H1 (cell line): ENCODE measurements around the gene MLANA. TPM values are rescaled to one million over a fixed set of nuclear protein-coding genes. Genes with fewer than 3 reads are reported as not detected.

Source experiments
- CTCF ChIA-PET: fragments of 300-600 bp; sonication (Branson Sonifier 250); formaldehyde crosslinking; loops from one replicate; lab custom pipeline; 2021; ENCODE audit not compliant: partially characterized antibody; lab: Charles Lee
- POLR2A ChIA-PET: fragments of 300-600 bp; sonication (Branson Sonifier 250); formaldehyde crosslinking; loops from one replicate; lab custom pipeline; 2021; ENCODE audit warnings: inconsistent platforms; ENCODE audit not compliant: partially characterized antibody; lab: Charles Lee
- DNase-seq, 2 experiments: peaks; one replicate each; pipeline versions ENCODE4 v3.0.0 to v3.0.0-alpha.2; 2010 to 2022; ENCODE audit warnings: low spot score in 2 of 2, low read depth in 1 of 2, mixed read lengths in 1 of 2
- FAIRE-seq: peaks from 2 replicates; lab custom pipeline; 2011; peaks lifted over from hg19 to GRCh38; lab: Jason Lieb, UNC
- H2AFZ ChIP-seq: 2 replicates; pipeline ENCODE4 v1.8.1; 2012; ENCODE audit warnings: low read length, inconsistent platforms
- H2AK5ac ChIP-seq: 2 replicates; pipeline ENCODE4 v1.6.1; 2013; ENCODE audit warnings: low read depth, low read length
- H2BK120ac ChIP-seq: replicated peaks from 2 replicates; pipeline ENCODE3; 2013; ENCODE audit warnings: low read depth, low read length, inconsistent platforms
- H2BK12ac ChIP-seq: 2 replicates; pipeline ENCODE4 v1.6.1; 2013; ENCODE audit warnings: low read depth, low read length
- H2BK15ac ChIP-seq: 2 replicates; pipeline ENCODE4 v1.6.1; 2013; ENCODE audit warnings: low read length
- H2BK20ac ChIP-seq: 2 replicates; pipeline ENCODE4 v1.6.1; 2013; ENCODE audit warnings: low read length
- H2BK5ac ChIP-seq: 2 replicates; pipeline ENCODE4 v1.6.1; 2013; ENCODE audit warnings: low read depth, low read length
- H3K14ac ChIP-seq: 2 replicates; pipeline ENCODE4 v1.6.1; 2013; ENCODE audit warnings: inconsistent platforms; ENCODE audit not compliant: insufficient read length
- H3K18ac ChIP-seq: 2 replicates; pipeline ENCODE4 v1.6.1; 2013; ENCODE audit warnings: low read length; ENCODE audit errors: extremely low read depth
- H3K23ac ChIP-seq: 2 replicates; pipeline ENCODE4 v1.6.1; 2013; ENCODE audit warnings: inconsistent platforms; ENCODE audit not compliant: insufficient read length
- H3K23me2 ChIP-seq: 2 replicates; pipeline ENCODE4 v1.6.1; 2013; ENCODE audit warnings: low read depth, low read length
- H3K27ac ChIP-seq: 2 replicates; pipeline ENCODE4 v1.6.1; 2011; ENCODE audit warnings: low read depth, low read length, inconsistent platforms
- H3K27me3 ChIP-seq, 4 experiments: replicated peaks in 1 of 4; 1 replicate in 1 of 4; 2 replicates in 3 of 4; pipeline versions ENCODE4 v1.6.1 to v1.8.1; 2011 to 2013; ENCODE audit warnings: low read length in 3 of 4, mild to moderate bottlenecking in 3 of 4, inconsistent platforms in 2 of 4, mixed read lengths in 2 of 4, moderate library complexity in 1 of 4; ENCODE audit not compliant: control insufficient read depth in 3 of 4, insufficient read depth in 3 of 4; ENCODE audit errors: extremely low read depth in 1 of 4
- H3K36me3 ChIP-seq, 4 experiments: 2 replicates each; pipeline versions ENCODE4 v1.6.1 to v1.8.1; 2011 to 2013; ENCODE audit warnings: mild to moderate bottlenecking in 4 of 4, low read length in 3 of 4, moderate library complexity in 2 of 4, control low read depth in 1 of 4, inconsistent platforms in 1 of 4; ENCODE audit not compliant: insufficient read depth in 4 of 4, control insufficient read depth in 2 of 4
- H3K4ac ChIP-seq: replicated peaks from 2 replicates; pipeline ENCODE3; 2013; ENCODE audit warnings: low read length, low read depth, mixed read lengths, inconsistent platforms; ENCODE audit not compliant: insufficient read length
- H3K4me1 ChIP-seq, 4 experiments: replicated peaks in 1 of 4; 1 replicate in 1 of 4; 2 replicates in 3 of 4; pipeline versions ENCODE4 v1.6.1 to v1.8.1; 2011 to 2013; ENCODE audit warnings: low read length in 3 of 4, inconsistent platforms in 2 of 4, mixed read lengths in 1 of 4; ENCODE audit not compliant: insufficient read depth in 4 of 4, control insufficient read depth in 3 of 4
- H3K4me2 ChIP-seq, 2 experiments: 2 replicates each; pipeline versions ENCODE4 v1.6.1 to v1.8.1; 2011 to 2013; ENCODE audit warnings: low read depth in 2 of 2, low read length in 2 of 2, control low read depth in 1 of 2, inconsistent platforms in 1 of 2, mild to moderate bottlenecking in 1 of 2; ENCODE audit not compliant: insufficient read depth in 1 of 2
- H3K4me3 ChIP-seq, 4 experiments: fragments of 200-600, 300-600 bp in 1 of 4; sonication (generic), shearing (Covaris generic), sonication (Bioruptor Twin) in 1 of 4; 2 replicates each; pipeline versions ENCODE4 v1.5.1 to v1.8.1; 2011 to 2016; ENCODE audit warnings: low read length in 4 of 4, low read depth in 3 of 4, control low read depth in 2 of 4, inconsistent platforms in 2 of 4, mild to moderate bottlenecking in 2 of 4, mixed read lengths in 1 of 4, moderate library complexity in 1 of 4; ENCODE audit not compliant: insufficient read depth in 2 of 4; ENCODE audit errors: extremely low read depth in 1 of 4
- H3K56ac ChIP-seq: replicated peaks from 2 replicates; pipeline ENCODE3; 2013; ENCODE audit warnings: low read depth, mild to moderate bottlenecking, mixed read lengths, low read length, inconsistent platforms; ENCODE audit not compliant: insufficient read length
- H3K79me1 ChIP-seq: 2 replicates; pipeline ENCODE4 v1.6.1; 2013; ENCODE audit warnings: low read depth, low read length, control low read depth
- H3K79me2 ChIP-seq, 2 experiments: 2 replicates each; pipeline versions ENCODE4 v1.6.1 to v1.8.1; 2012 to 2013; ENCODE audit warnings: low read length in 2 of 2, mild to moderate bottlenecking in 2 of 2, inconsistent platforms in 1 of 2; ENCODE audit not compliant: insufficient read depth in 2 of 2, control insufficient read depth in 1 of 2
- H3K9ac ChIP-seq, 4 experiments: replicated peaks in 1 of 4; 1 replicate in 1 of 4; 2 replicates in 3 of 4; pipeline versions ENCODE4 v1.6.1 to v1.8.1; 2011 to 2013; ENCODE audit warnings: low read depth in 3 of 4, low read length in 3 of 4, control low read depth in 2 of 4, mild to moderate bottlenecking in 2 of 4, moderate library complexity in 2 of 4, inconsistent platforms in 1 of 4; ENCODE audit errors: extremely low read depth in 1 of 4
- H3K9me3 ChIP-seq, 2 experiments: 2 replicates each; pipeline versions ENCODE4 v1.6.1 to v1.8.1; 2012 to 2013; ENCODE audit warnings: mild to moderate bottlenecking in 2 of 2, moderate library complexity in 2 of 2, control low read depth in 1 of 2, inconsistent platforms in 1 of 2, low read depth in 1 of 2, low read length in 1 of 2, mixed read lengths in 1 of 2; ENCODE audit not compliant: insufficient read depth in 2 of 2
- H4K20me1 ChIP-seq, 2 experiments: replicated peaks in 1 of 2; 2 replicates each; pipeline versions ENCODE3 to v1.8.1; 2011 to 2013; ENCODE audit warnings: inconsistent platforms in 2 of 2, low read length in 2 of 2, mild to moderate bottlenecking in 1 of 2; ENCODE audit not compliant: insufficient read depth in 2 of 2, control insufficient read depth in 1 of 2
- H4K5ac ChIP-seq: 2 replicates; pipeline ENCODE4 v1.6.1; 2013; ENCODE audit warnings: low read length, low read depth, mixed read lengths, inconsistent platforms; ENCODE audit not compliant: insufficient read length
- H4K8ac ChIP-seq: 2 replicates; pipeline ENCODE4 v1.8.0; 2013; ENCODE audit warnings: mild to moderate bottlenecking, moderate library complexity, low read length, inconsistent platforms; ENCODE audit not compliant: insufficient read depth; ENCODE audit errors: extremely low read depth
- H4K91ac ChIP-seq: replicated peaks from 2 replicates; pipeline ENCODE3; 2013; ENCODE audit warnings: low read length, mixed read lengths, inconsistent platforms; ENCODE audit not compliant: insufficient read length
- CBX8 ChIP-seq: fragments of 300-800, 300-1000 bp; sonication (generic); IDR thresholded peaks from 2 replicates; pipeline ENCODE4 v1.7.1; 2016; ENCODE audit warnings: low read depth, low read length, borderline replicate concordance
- CEBPB ChIP-seq: IDR thresholded peaks from 2 replicates; pipeline ENCODE4 v1.6.1; 2012; ENCODE audit warnings: low read depth, low read length
- GABPA ChIP-seq: IDR thresholded peaks from 2 replicates; pipeline ENCODE4 v1.6.1; 2011; ENCODE audit warnings: mild to moderate bottlenecking, low read length, moderate library complexity, borderline replicate concordance; ENCODE audit not compliant: insufficient read depth
- HDAC6 ChIP-seq: IDR thresholded peaks from one replicate; pipeline ENCODE4 v1.7.1; 2012; ENCODE audit warnings: low read depth, mild to moderate bottlenecking, inconsistent platforms, low read length, moderate library complexity
- JUND ChIP-seq: IDR thresholded peaks from 2 replicates; pipeline ENCODE4 v1.6.1; 2011; ENCODE audit warnings: mild to moderate bottlenecking, improper control_type of control experiment, low read length
- KDM4A ChIP-seq: IDR thresholded peaks from one replicate; pipeline ENCODE4 v1.7.1; 2012; ENCODE audit warnings: low read depth, mild to moderate bottlenecking, moderate library complexity, low read length, inconsistent platforms; ENCODE audit not compliant: severe bottlenecking
- KDM5A ChIP-seq: fragments of 200-600 bp; IDR thresholded peaks from 2 replicates; pipeline ENCODE4 v1.7.1; 2012; ENCODE audit warnings: mild to moderate bottlenecking, low read length, inconsistent platforms, mixed read lengths
- NRF1 ChIP-seq: IDR thresholded peaks from 2 replicates; pipeline ENCODE4 v1.6.1; 2011; ENCODE audit warnings: mild to moderate bottlenecking, low read depth, low read length, improper control_type of control experiment
- POLR2AphosphoS5 ChIP-seq: IDR thresholded peaks from 2 replicates; pipeline ENCODE4 v1.6.1; 2011; ENCODE audit warnings: low read depth, low read length
- RNF2 ChIP-seq: fragments of 200-900, 300-1000 bp; sonication (generic); IDR thresholded peaks from 2 replicates; pipeline ENCODE4 v1.7.1; 2016; ENCODE audit warnings: borderline replicate concordance, low read depth, mild to moderate bottlenecking, antibody characterized with exemption, low read length; ENCODE audit not compliant: poor library complexity, severe bottlenecking; ENCODE audit errors: missing control alignments
- RXRA ChIP-seq: IDR thresholded peaks from 2 replicates; pipeline ENCODE4 v1.6.1; 2011; ENCODE audit warnings: low read depth, mild to moderate bottlenecking, low read length, moderate library complexity; ENCODE audit not compliant: insufficient read depth
- SIN3A ChIP-seq, 2 experiments: IDR thresholded peaks in 1 of 2; conservative IDR thresholded peaks in 1 of 2; 2 replicates each; pipeline ENCODE4 v1.6.1; 2011 to 2012; ENCODE audit warnings: low read length in 2 of 2, improper control_type of control experiment in 1 of 2, low read depth in 1 of 2, mild to moderate bottlenecking in 1 of 2
- SP2 ChIP-seq: IDR thresholded peaks from 2 replicates; pipeline ENCODE4 v1.6.1; 2012; ENCODE audit warnings: mild to moderate bottlenecking, low read length, inconsistent platforms
- SRF ChIP-seq: IDR thresholded peaks from 2 replicates; pipeline ENCODE4 v1.6.1; 2011; ENCODE audit warnings: mild to moderate bottlenecking, low read depth, low read length, moderate library complexity
- WGBS, 2 experiments: shearing (Covaris generic) in 1 of 2; methylation state at CpG; one replicate each; pipeline versions ENCODE4 v1.1.6 to v1.1.7; 2013 to 2015; ENCODE audit warnings: low lambda C conversion rate in 2 of 2, mixed read lengths in 2 of 2, inconsistent platforms in 1 of 2, low coverage in 1 of 2, missing lambda C conversion rate in 1 of 2; ENCODE audit not compliant: insufficient replicate concordance in 2 of 2, insufficient coverage in 1 of 2, insufficient read length in 1 of 2; ENCODE audit errors: extremely low coverage in 1 of 2, missing lambda C conversion rate in 1 of 2; 5-methylcytosine and 5-hydroxymethylcytosine counted together
- polyA plus RNA-seq, 7 experiments: library from polyadenylated mRNA; depleted of rRNA in 3 of 7; stranded (reverse) in 5 of 7; unstranded in 2 of 7; fragments of >200 nt in 5 of 7; fragments of 200-250 nt in 2 of 7; gene quantifications; 1 replicate in 5 of 7; 2 replicates in 1 of 7; 4 replicates in 1 of 7; pipeline versions ENCODE4 v1.2.1 to v1.2.3, GENCODE V29; 2011 to 2013; ENCODE audit warnings: missing spikeins in 2 of 7, mixed read lengths in 2 of 7
- total RNA-seq: library from RNA; stranded (reverse); fragmentation: NEBNext Ultra II Directional; extraction: Animal tissue kit (Norgen Biotek cat#: 25700); gene quantifications from 2 replicates; pipeline ENCODE4 v1.2.1, GENCODE V29; 2021
- TF ChIP-seq, protein P1 (sequence below): IDR thresholded peaks from 2 replicates; pipeline ENCODE4 v1.6.1; 2012; ENCODE audit warnings: inconsistent platforms

Gene MLANA
- total and polyA plus RNA-seq, 2 of the 8 experiments (the other 6 are each of a cell fraction or from before 2014, with no cell fraction given) = not detected

GRCh38 chr9:5853617-5854016, 37.1 kb upstream of the MLANA start:
- Histone ChIP-seq H3K9me3 (no peaks in the 10 kb centered on the region), H2BK20ac (no peak overlapping the region), H3K23ac (no peak overlapping the region), H3K4ac (no peak overlapping the region), H3K27me3 (no peaks in the 10 kb centered on the region), H4K5ac (no peak overlapping the region), H4K91ac (no peak overlapping the region), H3K4me1 (no peaks in the 10 kb centered on the region), H3K79me1 (no peaks in the 10 kb centered on the region), H2BK12ac (no peak overlapping the region), H3K56ac (no peak overlapping the region), H3K27ac (no peak overlapping the region), H4K20me1 (no peaks in the 10 kb centered on the region), H2BK15ac (no peak overlapping the region), H4K8ac (no peak overlapping the region), H3K23me2 (no peaks in the 10 kb centered on the region), H3K18ac (no peak overlapping the region), H2BK120ac (no peak overlapping the region), H3K79me2 (no peaks in the 10 kb centered on the region), H3K36me3 (no peaks in the 10 kb centered on the region), H3K4me2 (no peak overlapping the region), H2AK5ac (no peak overlapping the region), H3K14ac (no peak overlapping the region), H3K4me3 (no peak overlapping the region), H2BK5ac (no peak overlapping the region), H2AFZ (no peak overlapping the region), H3K9ac (no peak overlapping the region)
- FAIRE-seq (no peak), DNase-seq (no peak)
- CTCF ChIA-PET = interaction anchor here (1.0 to 2.2 kb wide), 4 partner anchors 10 to 170 kb away, joined by 3 to 7 read pairs (median 4); no protein-coding TSS in a partner anchor
- 82% methylated on average over 3 of the region's 3 CpGs; no CpG with 5 or more reads in 1 of the 2 experiments for WGBS, 2 experiments
- POLR2A ChIA-PET = no interaction called here
- TF ChIP-seq SIN3A (conservative IDR thresholded peaks at IDR 0.05 in 1 of 2, IDR thresholded peaks at IDR 0.05 in 1 of 2; ENCODE audit: low read depth in 1 of 2, low read length in 2 of 2) (no peak), CEBPB (no peak), RXRA (no peak), HDAC6 (no peak), GABPA (no peak), JUND (no peak), KDM4A (no peak), KDM5A (no peak), SRF (no peak), SP2 (no peak), RNF2 (no peak), POLR2AphosphoS5 (no peak), CBX8 (no peak), NRF1 (no peak)
- TF ChIP-seq, protein P1, sequence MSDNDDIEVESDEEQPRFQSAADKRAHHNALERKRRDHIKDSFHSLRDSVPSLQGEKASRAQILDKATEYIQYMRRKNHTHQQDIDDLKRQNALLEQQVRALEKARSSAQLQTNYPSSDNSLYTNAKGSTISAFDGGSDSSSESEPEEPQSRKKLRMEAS = no peak
